Activated CD8-positive, alpha-beta memory T cell treated with anti-CD3 and anti-CD28 coated beads for 4 hours (primary cell): ENCODE data around the gene NDST4.
"Not testable (repeated sequence)": the region's sequence is repeated elsewhere in the genome, so short reads cannot be mapped to it uniquely, and the experiment has no call there.

ENCODE experiments used
- DNase-seq, 2 donors: peaks; one replicate each; pipeline ENCODE4 v3.0.0-alpha.2; 2020; ENCODE audit warnings: low read depth in 2 of 2

Gene NDST4

DNA sequence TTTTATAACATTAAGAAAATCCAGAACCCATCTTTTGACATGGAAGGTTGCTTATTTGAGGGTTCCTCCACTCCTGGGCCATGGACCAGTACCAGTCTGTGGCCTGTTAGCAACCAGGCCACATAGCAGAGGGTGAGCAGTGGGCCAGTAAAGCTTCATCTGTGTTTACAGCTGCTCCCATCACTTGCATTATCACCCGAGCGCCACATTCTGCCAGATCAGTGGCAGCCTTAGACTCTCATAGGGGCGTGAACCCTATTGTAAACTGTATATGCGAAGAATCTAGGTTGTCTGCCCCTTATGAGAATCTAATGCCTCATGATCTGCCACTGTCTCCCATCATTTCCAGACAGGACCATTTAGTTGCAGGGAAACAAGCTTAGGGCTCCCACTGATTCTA, 58.6 kb downstream of the NDST4 start:
- no peak for DNase-seq

DNA sequence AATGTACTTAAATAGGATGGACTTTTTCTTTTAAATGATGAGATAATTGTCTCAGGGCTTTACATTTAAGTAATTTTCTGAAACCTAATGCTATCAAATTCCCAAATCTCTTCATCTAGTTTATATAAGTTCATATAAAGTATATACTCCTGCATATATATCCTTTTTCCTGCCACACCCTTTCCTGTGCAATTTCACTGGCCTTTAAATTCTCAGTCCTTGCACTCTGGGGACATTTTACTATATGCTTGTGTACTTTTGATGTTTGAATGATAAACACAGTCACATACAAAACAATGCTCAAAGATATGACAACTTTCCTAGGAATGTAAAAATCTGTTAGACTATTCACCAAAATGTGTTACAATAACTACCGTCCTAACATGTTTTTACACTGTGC, 60.1 kb downstream of the NDST4 start:
- no peak for DNase-seq

DNA sequence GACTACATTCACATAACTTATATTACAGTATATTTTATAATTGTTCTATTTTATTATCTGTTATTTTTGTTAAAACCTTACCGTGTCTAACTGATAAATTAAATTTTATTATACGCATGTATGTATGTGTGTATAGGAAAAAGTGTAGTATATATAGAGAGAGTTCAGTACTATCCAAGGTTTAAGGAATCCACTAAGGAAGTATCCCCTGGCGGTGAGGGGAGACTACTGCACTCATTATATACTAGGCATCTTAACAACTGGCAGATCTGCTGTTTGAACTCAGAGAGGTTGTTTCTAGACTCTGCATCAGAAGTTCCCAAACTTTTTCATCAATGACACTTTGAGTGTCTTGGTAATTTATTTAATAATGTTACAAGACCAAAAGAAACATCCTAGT, 70.9 kb downstream of the NDST4 start:
- no peak for DNase-seq

DNA sequence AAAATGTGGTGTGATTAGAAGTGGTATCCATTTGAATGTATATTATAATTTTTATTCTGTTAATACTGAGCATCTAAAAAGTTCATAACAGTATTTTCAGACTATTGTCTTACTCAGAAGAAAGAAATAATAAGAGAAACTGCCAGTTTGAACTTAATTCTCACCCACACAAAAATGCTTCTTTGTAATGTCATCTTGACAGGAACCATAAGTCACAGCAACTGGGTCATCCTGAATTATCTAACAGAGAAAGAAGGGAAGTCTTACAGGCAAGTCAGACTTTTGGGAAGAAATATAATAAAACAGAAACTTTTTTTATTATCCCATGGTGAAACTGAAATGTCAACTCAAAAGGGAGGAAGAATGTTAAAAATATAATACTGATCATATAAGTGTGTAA, 83.1 kb downstream of the NDST4 start:
- no peak for DNase-seq

DNA sequence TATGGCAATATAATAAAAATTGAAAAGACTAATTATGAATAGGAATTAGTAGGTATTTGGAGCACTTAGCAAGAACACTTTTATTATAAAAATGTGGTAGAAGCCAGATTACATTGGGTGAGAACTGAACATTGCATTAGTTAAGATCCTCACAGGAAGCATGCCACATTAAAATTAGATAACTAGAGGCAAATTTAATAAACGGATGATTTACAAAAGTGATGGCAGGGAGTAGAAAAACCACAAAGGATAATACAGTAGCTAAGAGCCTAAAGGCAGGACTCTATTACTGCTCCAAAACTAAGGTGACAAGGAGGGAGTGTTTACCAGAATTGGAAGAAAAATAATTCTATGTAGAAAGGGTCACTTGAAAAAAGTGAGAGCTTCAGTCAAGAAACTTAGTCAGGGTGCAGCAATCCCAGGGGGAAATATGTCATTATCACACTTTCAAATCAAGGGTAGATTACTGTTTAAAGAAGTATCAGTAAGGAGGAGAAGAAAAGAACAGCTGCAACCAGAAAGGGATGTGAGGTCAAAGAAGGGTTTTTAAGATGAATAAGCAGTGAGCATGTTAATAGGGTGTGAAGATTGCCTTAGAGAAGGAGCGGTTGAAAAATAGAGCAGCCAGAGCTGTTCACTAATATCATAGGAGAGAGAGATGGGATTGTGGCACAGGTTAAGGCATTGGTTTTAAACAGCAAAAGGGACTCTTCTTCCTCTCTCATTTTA, 84.6 kb downstream of the NDST4 start:
- DNase-seq, result no peak

DNA sequence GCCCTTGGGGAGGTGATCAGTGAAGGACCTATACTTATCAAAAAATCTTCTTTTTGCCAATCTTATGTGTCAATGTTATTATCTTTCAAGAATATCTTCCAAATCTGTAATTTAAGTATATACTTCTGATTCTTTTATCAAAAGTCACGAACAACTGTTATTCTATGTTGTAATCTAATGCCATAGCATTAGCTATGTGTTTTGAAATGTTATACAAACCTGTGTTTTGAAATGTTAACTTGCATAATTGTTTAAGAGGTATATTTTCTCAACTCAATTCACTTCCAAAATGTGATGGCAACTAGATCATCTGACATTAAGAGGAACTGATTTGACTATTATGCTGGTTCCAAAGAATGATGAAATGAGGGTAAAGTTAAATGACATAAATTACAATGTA, 113.5 kb downstream of the NDST4 start:
- no peak for DNase-seq

DNA sequence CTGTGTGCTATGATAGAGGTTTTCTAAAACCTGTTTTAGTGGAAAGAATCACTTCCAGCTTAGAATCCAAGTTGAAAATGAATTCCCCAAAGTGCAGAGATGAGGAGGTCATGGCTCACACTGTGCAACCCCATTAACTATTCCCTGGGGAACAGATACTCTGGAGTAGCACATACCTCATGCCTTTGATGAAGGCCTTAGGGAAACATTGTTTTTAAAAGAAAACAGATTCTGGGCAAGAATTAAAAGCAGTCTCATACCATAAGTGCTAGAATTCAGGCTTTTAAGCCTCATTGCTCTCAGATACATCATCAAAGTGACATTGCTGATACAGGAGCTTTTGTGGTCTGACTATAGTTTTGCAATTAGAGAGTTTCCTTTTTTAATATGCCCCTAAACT, 115.1 kb downstream of the NDST4 start:
- DNase-seq, result no peak

DNA sequence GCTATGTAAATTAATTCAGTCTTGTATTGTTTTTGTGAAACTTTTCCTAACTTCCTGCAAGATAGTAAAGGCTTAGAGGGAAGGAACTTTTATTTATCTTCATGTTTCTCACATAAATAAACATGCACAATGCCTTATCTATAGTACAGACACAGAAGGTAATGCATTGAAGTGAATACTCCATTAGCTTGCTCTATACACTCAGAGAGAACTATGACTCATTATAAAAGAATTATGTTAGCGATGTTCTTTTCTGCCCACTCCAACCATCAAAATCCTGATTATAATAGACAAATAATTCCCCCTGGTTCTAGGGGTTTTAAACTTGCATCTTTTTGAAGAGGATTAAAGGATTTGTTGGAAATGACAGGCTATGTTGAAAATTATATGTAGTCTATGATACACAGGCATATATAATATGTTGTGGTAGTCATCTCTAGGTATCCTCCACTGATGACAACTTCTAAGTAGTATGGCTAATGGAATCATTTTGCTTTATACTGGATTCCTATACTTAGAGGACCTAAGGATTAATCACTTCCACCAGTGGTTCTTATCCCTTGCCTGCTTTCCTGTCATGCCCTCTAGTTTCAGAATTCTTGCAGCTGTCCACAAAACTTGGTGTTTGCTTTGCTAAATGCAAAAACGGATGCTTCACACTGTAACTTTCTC, 115.7 kb downstream of the NDST4 start:
- no peak for DNase-seq

DNA sequence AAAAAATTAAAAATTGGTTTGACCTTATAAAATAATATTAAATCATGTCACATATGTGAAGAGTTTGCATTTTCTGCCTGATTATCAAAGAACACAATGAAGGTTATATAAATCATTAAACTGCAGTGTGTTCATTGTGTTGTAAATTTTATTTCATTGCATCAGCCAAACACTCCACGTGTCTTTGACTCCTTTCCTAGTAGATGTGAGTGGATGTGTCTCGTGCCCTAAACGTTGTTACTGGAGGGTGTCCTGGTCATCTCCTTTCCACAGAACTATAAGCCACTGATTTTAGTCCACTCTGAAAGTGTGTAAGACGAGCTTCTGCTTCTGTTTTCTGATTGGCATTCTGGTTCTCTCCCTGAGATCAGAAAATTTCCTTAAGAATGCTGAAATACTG, 127.3 kb downstream of the NDST4 start:
- DNase-seq, result no peak

DNA sequence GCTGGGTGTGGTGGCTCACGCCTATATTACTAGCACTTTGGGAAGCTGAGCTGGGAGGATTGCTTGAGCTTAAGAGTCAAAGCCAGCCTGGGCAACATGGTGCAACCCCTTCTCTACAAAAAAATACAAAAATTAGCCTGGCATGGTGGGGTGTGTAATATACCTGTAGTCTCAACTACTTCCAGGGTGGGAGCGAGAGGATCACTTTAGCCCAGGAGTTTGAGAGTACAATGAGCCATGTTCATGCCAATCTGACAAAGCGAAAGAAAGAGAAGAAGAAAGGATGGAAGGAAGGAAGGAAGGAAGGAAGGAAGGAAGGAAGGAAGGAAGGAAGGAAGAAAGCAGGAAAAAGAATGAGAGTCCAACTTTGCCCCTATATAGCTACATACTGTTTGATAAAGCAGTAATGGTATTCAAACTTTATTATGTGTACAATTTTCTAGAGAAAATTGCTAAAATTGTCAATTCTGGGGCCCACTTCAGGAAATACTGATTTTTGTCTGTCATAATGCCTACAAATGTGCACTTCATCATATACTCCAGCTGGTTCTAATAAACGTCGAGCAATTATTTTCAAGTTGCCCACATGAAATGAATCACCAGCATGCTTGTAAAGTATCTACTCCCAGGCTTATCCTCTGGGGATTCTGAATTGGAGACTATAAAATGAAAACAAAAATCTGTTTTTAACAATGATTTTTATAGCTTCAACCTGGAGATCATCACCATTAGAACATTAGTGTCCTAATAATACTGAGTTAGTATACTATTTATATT, 132.3 kb downstream of the NDST4 start:
- no peak for DNase-seq

DNA sequence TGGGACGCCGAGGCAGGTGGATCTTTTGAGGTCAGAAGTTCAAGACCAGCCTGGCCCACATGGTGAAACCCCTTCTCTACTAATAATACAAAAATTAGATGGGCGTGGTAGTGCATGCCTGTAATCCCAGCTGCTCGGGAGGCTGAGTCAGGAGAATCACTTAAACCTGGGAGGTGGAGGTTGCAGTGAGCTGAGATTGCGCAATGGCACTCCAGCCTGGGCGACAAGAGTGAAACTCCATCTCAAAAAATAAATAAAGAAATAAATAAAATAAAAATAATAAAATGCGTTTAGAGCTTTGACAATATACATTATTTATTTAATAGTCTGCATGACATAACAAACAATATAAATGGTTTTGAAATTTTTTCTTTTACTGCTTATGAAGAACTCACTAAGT, 133.0 kb downstream of the NDST4 start:
- not testable (repeated sequence) for DNase-seq

DNA sequence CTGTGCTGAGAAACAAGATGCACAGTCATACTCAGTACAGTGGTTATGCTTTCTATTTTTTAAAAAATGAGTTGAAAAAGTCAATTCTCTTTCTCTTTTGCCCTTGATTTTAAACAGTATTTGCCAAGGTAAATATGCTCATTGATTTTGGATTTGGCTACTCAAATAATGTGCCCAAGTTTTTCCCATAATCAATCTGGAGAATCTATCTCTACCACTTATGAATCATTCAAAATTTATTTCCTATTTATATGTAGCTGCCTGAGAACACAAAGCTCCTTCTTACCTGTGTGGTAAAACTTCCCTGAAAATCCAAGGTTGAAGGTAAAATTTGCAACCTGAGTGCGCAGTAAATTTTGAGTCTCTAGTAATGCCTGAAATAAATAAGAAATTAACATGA, 136.5 kb downstream of the NDST4 start:
- no peak for DNase-seq

DNA sequence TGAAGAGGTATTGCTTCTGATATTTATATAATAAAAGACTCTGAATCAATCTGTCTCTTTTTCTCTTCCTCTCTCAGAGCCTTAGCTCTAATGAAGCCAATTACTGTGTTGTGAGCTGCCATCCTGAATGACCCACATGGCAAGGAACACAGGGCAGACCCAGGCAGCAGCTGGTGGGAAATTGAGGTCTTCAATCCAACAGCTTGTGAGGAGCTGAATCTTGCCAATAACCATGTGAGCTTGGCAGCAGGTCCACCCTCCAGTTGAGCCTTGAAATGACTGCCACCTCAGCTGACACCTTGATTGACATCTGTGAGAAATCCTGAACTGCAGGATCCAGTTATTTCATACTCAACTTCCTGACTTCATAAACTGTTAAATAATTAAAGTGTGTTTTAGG, 149.4 kb downstream of the NDST4 start:
- DNase-seq, result no peak

DNA sequence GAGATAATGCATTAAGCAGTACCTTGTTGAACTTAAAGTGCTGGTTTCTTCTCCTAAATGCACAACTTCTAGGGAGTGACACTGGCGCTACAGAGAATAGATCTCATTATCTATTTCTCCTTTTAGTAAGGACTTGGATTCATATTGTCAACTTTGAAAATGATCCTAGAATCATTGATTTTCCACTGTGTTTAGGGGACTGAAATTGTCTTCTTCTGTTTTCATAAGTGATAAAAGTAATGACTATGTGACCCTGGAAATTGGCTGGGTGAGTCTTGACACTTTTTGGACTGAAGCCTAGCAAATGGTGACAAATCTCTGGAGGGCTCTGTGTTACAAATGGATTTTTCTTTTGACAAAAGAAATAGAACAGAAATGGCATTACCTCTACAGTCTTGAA, 167.8 kb downstream of the NDST4 start:
- no peak for DNase-seq

DNA sequence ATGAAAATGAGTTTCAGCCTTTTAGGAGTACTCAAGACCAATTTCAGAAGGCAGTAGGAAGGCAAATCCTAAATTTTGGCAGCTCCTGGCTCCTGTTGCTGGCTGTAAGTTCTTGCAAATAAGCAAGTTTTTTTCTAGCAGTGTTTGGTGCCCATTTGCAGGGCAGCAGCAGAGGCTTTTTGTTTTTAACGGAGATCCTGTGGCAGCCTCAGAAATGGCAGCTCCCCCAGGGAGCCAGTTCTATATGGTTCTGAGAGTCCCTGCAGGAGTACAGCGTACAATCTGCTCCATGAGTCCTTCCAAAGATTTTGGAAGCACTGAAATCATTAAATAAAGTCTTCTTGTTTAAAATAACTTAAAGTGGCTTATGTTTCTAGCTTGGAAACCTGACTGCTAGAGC, 171.9 kb downstream of the NDST4 start:
- no peak for DNase-seq

DNA sequence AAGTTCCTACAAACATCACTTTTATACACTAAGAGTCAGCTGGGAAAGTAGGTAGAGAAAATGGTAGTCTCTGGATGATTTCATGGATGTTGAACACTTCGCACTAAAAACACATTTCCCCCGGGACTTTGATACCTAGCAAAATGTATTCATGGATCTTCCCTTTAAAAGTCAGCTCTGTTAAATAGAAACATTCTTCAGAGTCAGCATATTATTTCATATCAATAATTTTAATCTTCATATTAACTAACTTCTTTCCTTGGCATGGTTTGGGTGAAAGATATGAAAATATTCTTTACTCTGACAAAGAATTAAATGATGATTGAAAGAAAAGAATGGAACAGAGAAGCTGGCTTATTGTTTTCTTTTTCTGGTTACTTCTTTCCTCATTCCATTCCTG, 185.5 kb downstream of the NDST4 start:
- DNase-seq, result no peak

DNA sequence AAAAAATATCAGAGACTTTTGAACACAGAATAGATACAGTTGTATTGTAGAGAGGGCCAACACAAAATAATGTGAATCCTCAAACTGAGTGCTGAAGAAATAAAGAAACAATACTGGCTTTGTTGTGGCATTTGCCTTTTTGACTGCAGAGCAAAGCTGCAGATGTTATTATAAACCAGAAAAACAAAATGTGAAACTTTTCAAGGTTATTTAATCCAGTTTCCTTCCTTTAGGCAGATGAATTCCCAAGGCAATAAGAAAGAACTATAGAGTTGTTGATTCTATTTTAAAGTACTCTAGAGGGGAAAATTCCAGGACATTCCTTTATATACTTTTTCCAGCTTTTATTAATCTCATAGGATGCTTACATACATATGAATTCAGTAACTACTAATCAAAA, 186.8 kb downstream of the NDST4 start:
- no peak for DNase-seq

DNA sequence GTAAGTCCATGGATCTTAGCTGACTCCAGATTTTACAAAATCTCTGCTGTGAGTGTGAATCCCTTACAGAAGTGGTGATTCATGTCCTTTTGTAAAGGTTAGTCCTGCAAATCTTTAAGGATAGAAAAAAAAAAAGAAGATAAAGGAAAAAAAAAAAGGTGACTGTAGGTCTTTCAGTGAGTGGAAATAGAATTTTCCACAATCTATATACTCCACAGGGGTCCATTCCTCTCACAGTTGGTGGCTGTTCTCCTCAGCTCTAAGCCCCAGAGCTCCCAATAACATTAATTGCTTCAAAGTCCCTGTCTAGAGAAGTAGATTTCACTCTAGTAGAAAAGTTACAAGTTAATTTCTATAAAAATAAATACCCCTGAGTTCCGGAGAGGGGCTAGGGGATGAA, 189.1 kb downstream of the NDST4 start:
- DNase-seq, result no peak

DNA sequence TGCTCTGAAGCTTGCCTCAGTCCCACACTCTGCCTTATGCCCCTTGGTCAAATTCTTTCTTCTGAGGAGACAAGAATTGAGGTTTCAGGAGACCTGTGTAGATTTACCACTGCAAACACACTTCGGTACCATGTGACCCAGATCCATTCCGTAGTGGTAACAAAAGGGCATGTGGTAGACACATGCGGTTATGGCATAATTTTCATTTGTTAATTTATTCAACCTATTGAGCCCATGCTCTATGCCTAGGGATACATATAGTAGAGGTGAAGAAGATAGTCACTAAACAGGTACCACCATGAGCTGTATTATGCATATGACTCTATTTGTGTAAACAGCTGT, 190.9 kb downstream of the NDST4 start:
- no peak for DNase-seq

DNA sequence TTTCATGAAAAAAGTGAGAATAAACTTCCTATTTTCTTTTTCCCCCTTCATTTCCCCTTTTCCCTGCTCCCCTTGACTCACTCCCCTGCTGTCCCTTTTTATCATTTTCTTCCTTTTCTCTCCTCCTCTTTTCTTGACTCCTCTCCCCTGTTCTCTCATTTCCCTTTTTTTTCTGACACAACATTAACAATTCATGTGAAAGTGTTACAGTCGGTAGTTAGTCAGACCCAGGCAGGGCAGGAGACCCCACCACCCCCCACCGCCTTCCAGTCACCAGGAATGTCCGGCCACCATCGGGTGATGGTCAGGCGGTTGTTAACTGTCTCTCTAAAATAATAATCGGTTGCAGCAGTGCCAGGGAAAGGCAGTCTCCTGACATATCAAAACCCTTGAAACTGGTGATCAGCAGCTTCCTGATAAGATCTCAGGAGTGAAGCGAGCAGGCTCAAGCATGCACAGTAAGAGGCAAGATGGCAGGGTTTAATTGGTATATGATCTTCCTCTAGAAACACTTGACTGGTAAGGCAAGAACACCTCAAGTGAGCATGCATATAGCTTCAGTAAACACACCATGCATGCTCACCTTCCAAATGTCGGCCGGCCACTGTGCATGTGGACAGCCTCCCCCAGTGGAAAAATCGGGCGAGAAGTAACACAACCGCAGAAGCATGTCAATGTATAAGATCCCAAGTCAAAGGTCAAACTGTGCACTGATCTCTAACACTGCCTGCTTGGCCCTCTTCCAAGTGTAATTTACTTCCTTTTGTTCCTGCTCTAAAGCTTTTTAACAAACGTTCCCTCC, 191.4 kb downstream of the NDST4 start:
- no peak for DNase-seq

DNA sequence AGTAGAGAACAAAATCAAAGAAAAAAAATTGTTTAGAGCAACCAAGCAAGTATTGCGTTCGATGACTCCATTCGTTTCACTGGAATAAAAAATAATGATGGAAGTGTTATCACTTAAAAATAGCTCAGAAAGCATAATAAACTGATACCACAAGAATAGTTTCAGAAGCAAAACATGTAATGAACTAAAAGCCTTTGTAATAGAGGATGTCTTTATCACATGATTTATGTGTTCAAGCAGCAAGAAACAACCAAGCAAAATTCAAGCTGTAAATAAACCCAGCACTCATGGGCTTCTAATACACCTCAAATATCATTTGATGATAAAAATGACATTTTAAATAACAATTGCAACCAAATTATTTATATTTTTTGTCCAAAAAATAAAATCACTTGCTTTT, 192.2 kb downstream of the NDST4 start:
- no peak for DNase-seq

DNA sequence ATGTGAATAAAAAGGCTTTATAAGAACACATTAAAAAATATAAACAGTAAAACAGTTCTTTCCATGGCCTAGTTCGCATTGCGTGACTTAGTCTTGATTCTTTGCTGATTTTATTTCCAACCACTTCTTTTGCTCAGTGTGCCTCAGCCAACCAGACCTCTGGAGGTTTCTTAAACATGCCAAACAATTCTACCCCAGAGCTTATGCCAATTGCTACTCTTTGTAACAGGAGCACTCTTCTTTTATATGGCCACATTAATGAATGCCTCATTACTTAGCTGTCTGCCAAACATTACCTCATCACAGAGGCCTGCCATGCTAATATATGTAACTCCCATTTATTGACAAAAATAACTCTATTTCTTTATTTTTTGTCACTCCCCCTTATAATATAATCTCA, 202.3 kb downstream of the NDST4 start:
- no peak for DNase-seq
